GM04504 (cell line): ENCODE data around the gene SELENOS.
A peak's percentile ranks its signal among the peaks of the same experiment; 100 is the strongest.

Experiments
- DNase-seq: peaks from one replicate; pipeline ENCODE4 v3.0.0-alpha.2; 2012; ENCODE audit warnings: low read depth

Gene SELENOS

GRCh38 chr15:101250873-101251829, 26.1 kb downstream of the SELENOS start:
- DNase-seq = no peak

- peak; percentile 75 for DNase-seq
Observed at GRCh38 chr15:101250341-101250831, 26.9 kb downstream of the SELENOS start.

GRCh38 chr15:101248274-101248673, 29.0 kb downstream of the SELENOS start:
- no peak for DNase-seq

- no peak for DNase-seq
Observed at GRCh38 chr15:101246824-101247745, 30.2 kb downstream of the SELENOS start.

GRCh38 chr15:101246391-101246790, 30.9 kb downstream of the SELENOS start:
- no peak for DNase-seq

GRCh38 chr15:101244889-101245668, 32.2 kb downstream of the SELENOS start:
- no peak for DNase-seq

GRCh38 chr15:101244036-101244781, 33.1 kb downstream of the SELENOS start:
- DNase-seq = no peak

GRCh38 chr15:101243420-101243819, 33.9 kb downstream of the SELENOS start:
- no peak for DNase-seq

GRCh38 chr15:101242999-101243336, 34.3 kb downstream of the SELENOS start:
- DNase-seq = no peak

GRCh38 chr15:101242160-101242998, 34.9 kb downstream of the SELENOS start:
- peak; percentile 36 for DNase-seq

- DNase-seq = peak; percentile 26
Observed at GRCh38 chr15:101240358-101240757, 36.9 kb downstream of the SELENOS start.

- DNase-seq = no peak
Observed at GRCh38 chr15:101239724-101240136, 37.6 kb downstream of the SELENOS start.

- no peak for DNase-seq
Observed at GRCh38 chr15:101237251-101237650, 40.0 kb downstream of the SELENOS start.

GRCh38 chr15:101233651-101234280, 43.5 kb downstream of the SELENOS start:
- no peak for DNase-seq

GRCh38 chr15:101232677-101233076, 44.6 kb downstream of the SELENOS start:
- DNase-seq = no peak

GRCh38 chr15:101228313-101228712, 49.0 kb downstream of the SELENOS start:
- DNase-seq = no peak

GRCh38 chr15:101225658-101226057, 51.6 kb downstream of the SELENOS start:
- no peak for DNase-seq
